GM10266 (cell line): ENCODE results near the gene ZNF367.
A peak's percentile ranks its signal among the peaks of the same experiment; 100 is the strongest.

Experiments used
- DNase-seq: peaks from one replicate; pipeline ENCODE4 v3.0.0; 2012; ENCODE audit errors: extremely low spot score
- CTCF ChIP-seq: IDR thresholded peaks from 2 replicates; pipeline ENCODE4 v1.5.1; 2012; ENCODE audit warnings: mild to moderate bottlenecking, low read depth; ENCODE audit not compliant: control insufficient read depth, insufficient read depth; ENCODE audit errors: missing control alignments

ZNF367 gene

GRCh38 chr9:96386157-96386556, 32.0 kb downstream of the ZNF367 start:
- TF ChIP-seq CTCF = no peak

GRCh38 chr9:96383165-96383942, 34.8 kb downstream of the ZNF367 start, which contains the start of gene SLC35D2:
SLC35D2 (minus strand) TSS chr9:96383711; CDS start chr9:96383634, 77 bp downstream.
- DNase-seq = peak; percentile 73
- no peak for TF ChIP-seq CTCF

More at GRCh38 chr9:96386157-96386556, 32.0 kb downstream of the ZNF367 start:
- no peak for DNase-seq

GRCh38 chr9:96382839-96383164, 35.4 kb downstream of the ZNF367 start:
- no peak for TF ChIP-seq CTCF
- DNase-seq = no peak

- no peak for DNase-seq
Measured at GRCh38 chr9:96382175-96382574, 36.0 kb downstream of the ZNF367 start.

GRCh38 chr9:96381696-96382095, 36.5 kb downstream of the ZNF367 start:
- DNase-seq = no peak
- TF ChIP-seq CTCF = no peak

More at GRCh38 chr9:96382175-96382574, 36.0 kb downstream of the ZNF367 start:
- TF ChIP-seq CTCF = no peak

- no peak for TF ChIP-seq CTCF
- no peak for DNase-seq
Measured at GRCh38 chr9:96381125-96381524, 37.0 kb downstream of the ZNF367 start.

GRCh38 chr9:96379461-96379860, 38.7 kb downstream of the ZNF367 start:
- no peak for DNase-seq
- no peak for TF ChIP-seq CTCF
